GM19193 (cell line): ENCODE results near the gene MIF.

Source experiments
- POLR2A ChIP-seq: IDR thresholded peaks from 4 replicates; pipeline ENCODE4 v1.6.1; 2011; ENCODE audit not compliant: insufficient read depth, insufficient read length; ENCODE audit errors: extremely low read depth

MIF gene

DNA sequence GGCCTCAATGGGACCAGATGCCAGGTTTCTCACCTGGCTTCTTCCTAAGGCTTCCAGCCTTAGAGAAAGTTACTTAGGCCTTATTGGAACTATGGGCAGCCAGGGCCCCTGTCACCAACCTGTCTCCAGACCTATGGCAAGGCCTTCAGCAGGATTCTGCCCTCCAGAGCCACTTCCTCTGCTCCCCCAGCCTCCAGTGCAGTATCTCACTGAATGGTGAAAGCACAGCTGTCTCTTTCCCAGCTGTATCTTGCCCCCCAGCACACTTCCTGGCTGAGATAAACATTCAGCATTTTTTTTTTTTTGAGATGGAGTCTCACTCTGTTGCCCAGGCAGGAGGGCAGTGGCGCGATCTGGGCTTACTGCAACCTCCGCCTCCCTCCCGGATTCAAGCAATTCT is 35.0 kb upstream of the MIF start:
- no peak for TF ChIP-seq POLR2A

GRCh38 chr22:23862103-23862502 is 32.1 kb upstream of the MIF start:
- no peak for TF ChIP-seq POLR2A

GRCh38 chr22:23868580-23868979 is 25.6 kb upstream of the MIF start:
- no peak for TF ChIP-seq POLR2A

- no peak for TF ChIP-seq POLR2A
Observed at GRCh38 chr22:23874871-23875270, 19.3 kb upstream of the MIF start.

DNA sequence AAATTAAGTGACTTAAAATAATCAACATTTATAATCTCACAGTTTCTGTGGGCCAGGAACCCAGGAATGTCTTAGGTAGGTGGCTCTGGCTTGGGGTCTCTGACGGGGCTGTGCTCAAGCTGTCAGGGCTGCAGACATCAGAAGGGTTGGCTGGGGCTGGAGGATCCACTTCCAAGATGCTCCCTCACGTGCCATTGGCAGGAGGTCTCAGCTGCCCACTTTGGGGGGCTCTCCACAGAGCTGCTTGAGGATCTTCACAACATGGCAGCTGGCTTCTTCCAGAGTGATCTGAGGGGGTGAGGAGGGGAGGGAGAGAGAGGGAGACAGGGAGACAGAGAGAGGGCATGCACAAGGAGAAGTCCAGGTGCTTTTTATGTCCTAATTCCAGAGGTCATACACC is 18.4 kb upstream of the MIF start:
- no peak for TF ChIP-seq POLR2A

DNA sequence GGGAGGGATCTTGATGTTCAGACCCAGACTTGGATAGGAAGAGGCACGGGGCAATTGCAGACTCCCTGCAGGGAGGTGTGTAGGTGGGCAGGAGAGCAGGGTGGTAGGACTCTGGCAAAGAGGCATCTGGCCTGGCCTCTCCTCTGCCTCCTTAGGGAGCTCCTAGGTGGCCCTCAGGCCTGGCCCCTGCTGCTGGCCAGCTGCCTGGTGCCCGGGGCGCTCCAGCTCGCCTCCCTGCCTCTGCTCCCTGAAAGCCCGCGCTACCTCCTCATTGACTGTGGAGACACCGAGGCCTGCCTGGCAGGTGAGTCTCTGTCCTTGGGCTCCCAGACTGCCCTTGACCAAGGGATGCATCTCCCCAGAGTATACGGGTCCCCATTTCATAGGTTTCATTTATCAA is 16.6 kb upstream of the MIF start:
- no peak for TF ChIP-seq POLR2A

- no peak for TF ChIP-seq POLR2A
Observed at GRCh38 chr22:23878219-23878618, 16.0 kb upstream of the MIF start.

DNA sequence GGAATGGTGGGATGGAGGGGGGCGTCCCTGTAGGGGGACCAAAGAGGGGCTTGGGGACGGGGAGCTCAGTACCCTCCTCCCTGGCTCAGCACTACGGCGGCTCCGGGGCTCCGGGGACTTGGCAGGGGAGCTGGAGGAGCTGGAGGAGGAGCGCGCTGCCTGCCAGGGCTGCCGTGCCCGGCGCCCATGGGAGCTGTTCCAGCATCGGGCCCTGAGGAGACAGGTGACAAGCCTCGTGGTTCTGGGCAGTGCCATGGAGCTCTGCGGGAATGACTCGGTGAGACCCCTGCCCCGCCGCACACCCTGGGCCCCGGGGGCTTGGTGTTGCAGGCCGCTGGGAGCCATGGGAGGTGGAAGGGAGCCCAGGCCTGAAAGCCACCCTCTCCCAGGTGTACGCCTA is 11.8 kb upstream of the MIF start:
- TF ChIP-seq POLR2A, result no peak

GRCh38 chr22:23883658-23884057 is 10.5 kb upstream of the MIF start:
- TF ChIP-seq POLR2A, result no peak

DNA sequence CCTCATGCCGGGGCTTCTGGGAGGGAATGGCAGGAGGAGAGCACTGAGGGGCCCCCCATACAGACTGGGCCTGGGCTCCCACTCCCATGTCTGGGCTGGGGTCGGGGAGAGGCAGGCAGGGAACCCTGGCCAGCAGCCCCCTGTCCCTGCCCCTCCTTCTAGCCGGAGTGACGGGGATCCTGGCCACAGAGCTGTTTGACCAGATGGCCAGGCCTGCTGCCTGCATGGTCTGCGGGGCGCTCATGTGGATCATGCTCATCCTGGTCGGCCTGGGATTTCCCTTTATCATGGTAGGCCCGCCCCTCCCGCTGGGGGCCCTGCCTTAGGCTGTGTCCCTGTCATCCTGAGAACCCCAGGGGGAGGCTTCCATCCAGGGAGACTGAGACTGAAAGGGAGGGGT is 10.0 kb upstream of the MIF start:
- TF ChIP-seq POLR2A, result no peak

- no peak for TF ChIP-seq POLR2A
Observed at GRCh38 chr22:23888615-23889401, 5.4 kb upstream of the MIF start.

DNA sequence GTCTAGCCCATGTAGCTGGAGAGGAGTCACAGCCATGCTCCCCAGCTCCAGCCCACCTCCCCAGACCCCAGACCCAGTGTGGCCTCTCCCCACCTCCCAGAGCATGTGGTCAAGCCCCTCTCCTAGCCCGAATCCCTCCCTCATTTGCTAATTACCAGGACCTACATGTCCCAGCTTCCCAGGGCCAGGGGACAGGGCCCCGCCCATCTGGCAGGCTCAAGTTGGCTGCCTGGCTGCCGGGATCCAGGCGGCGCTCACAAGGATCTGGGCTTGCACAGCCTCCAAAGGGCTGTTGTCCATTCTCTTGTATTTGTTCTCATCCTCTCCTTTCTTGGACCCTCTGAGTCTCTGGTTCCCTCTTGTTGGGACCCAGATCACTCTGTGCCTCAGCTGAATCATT is 4.6 kb upstream of the MIF start:
- no peak for TF ChIP-seq POLR2A

DNA sequence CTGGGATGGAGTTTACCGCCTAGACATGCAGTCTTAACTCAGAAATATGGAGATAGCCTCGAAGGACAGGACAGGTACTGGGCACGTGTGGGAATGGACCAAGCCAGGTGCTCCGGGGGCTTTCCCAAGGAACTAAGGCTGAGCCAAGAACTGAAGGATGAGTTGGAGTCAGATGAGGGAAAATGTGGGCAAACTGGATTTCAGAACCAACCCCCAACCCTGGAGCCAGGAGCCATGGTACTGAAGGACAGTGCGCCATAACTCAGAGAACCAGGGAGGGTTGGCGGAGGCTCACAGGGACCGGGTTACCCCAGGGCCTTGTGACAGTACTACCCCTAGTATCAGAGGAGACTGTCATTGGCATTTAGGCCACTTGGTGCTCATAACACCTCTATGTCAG is 2.5 kb upstream of the MIF start:
- no peak for TF ChIP-seq POLR2A

GRCh38 chr22:23892130-23892529 is 2.1 kb upstream of the MIF start:
- TF ChIP-seq POLR2A, result no peak

GRCh38 chr22:23892706-23893105 is 1.5 kb upstream of the MIF start:
- no peak for TF ChIP-seq POLR2A

DNA sequence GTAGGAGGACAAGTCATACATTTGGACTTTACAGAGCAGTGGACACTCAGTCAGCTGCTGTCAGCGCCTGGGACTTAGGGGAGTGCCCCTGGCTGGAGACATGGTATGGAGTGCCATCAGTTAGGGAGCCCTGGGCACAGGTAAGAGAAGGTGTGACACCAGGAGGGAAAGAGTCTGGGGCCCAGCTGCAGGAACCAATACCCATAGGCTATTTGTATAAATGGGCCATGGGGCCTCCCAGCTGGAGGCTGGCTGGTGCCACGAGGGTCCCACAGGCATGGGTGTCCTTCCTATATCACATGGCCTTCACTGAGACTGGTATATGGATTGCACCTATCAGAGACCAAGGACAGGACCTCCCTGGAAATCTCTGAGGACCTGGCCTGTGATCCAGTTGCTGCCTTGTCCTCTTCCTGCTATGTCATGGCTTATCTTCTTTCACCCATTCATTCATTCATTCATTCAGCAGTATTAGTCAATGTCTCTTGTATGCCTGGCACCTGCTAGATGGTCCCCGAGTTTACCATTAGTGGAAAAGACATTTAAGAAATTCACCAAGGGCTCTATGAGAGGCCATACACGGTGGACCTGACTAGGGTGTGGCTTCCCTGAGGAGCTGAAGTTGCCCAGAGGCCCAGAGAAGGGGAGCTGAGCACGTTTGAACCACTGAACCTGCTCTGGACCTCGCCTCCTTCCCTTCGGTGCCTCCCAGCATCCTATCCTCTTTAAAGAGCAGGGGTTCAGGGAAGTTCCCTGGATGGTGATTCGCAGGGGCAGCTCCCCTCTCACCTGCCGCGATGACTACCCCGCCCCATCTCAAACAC is 850 bp upstream of the MIF start:
- TF ChIP-seq POLR2A, result no peak

DNA sequence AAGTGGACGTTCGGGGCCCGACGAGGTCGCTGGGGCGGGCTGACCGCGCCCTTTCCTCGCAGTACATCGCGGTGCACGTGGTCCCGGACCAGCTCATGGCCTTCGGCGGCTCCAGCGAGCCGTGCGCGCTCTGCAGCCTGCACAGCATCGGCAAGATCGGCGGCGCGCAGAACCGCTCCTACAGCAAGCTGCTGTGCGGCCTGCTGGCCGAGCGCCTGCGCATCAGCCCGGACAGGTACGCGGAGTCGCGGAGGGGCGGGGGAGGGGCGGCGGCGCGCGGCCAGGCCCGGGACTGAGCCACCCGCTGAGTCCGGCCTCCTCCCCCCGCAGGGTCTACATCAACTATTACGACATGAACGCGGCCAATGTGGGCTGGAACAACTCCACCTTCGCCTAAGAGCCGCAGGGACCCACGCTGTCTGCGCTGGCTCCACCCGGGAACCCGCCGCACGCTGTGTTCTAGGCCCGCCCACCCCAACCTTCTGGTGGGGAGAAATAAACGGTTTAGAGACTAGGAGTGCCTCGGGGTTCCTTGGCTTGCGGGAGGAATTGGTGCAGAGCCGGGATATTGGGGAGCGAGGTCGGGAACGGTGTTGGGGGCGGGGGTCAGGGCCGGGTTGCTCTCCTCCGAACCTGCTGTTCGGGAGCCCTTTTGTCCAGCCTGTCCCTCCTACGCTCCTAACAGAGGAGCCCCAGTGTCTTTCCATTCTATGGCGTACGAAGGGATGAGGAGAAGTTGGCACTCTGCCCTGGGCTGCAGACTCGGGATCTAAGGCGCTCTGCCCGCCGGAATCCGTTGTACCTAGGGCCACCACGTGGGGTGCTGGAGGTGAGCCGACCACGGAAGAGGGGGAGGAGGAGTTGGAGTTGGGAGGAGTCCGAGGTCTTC is 771 bp downstream of the MIF start:
- no peak for TF ChIP-seq POLR2A
